Measurements from ENCODE around the gene MAPKAPK2.

GRCh38 chr1:206643118-206643698, 41.5 kb upstream of the MAPKAPK2 start:
- TF ChIP-seq CTCF (IDR thresholded peaks at IDR 0.05) (no peak), POLR2A (IDR thresholded peaks at IDR 0.05) (no peak), POLR2AphosphoS5 (IDR thresholded peaks at IDR 0.05) (no peak)
